Hepatocyte (in vitro differentiated cells): ENCODE measurements around the gene PGPEP1. TPM values are rescaled to one million over a fixed set of nuclear protein-coding genes. Genes with fewer than 3 reads are reported as not detected.
"Not testable (repeated sequence)": the region's sequence is repeated elsewhere in the genome, so short reads cannot be mapped to it uniquely, and the experiment has no call there.

Experiments used
- DNase-seq: peaks from one replicate; pipeline ENCODE4 v3.0.0-alpha.2; 2016; ENCODE audit warnings: low spot score
- H2AFZ ChIP-seq: fragments of 200-600 bp; sonication (generic); 2 replicates; pipeline ENCODE4 v1.6.0; 2016; ENCODE audit warnings: antibody characterized with exemption, mild to moderate bottlenecking
- H3K27ac ChIP-seq: fragments of 200-600 bp; sonication (generic); 2 replicates; pipeline ENCODE4 v1.5.1; 2016; ENCODE audit warnings: mild to moderate bottlenecking
- H3K27me3 ChIP-seq: fragments of 200-600 bp; sonication (generic); 2 replicates; pipeline ENCODE4 v1.6.1; 2016
- H3K36me3 ChIP-seq: fragments of 200-600 bp; sonication (generic); replicated peaks from 2 replicates; pipeline ENCODE4 v1.5.1; 2016; ENCODE audit warnings: low read depth; ENCODE audit not compliant: insufficient read depth
- H3K4me1 ChIP-seq: fragments of 200-600 bp; sonication (generic); 2 replicates; pipeline ENCODE4 v1.5.1; 2016; ENCODE audit warnings: mild to moderate bottlenecking, moderate library complexity; ENCODE audit not compliant: insufficient read depth
- H3K4me2 ChIP-seq: fragments of 200-600 bp; sonication (generic); 2 replicates; pipeline ENCODE4 v1.6.0; 2016
- H3K4me3 ChIP-seq: fragments of 200-600 bp; sonication (generic); 2 replicates; pipeline ENCODE4 v1.5.1; 2016; ENCODE audit warnings: mild to moderate bottlenecking
- H3K79me2 ChIP-seq: fragments of 200-600 bp; sonication (generic); 2 replicates; pipeline ENCODE4 v1.6.0; 2017; ENCODE audit warnings: mild to moderate bottlenecking
- H3K9me2 ChIP-seq: fragments of 200-600 bp; sonication (generic); replicated peaks from 2 replicates; pipeline ENCODE4 v1.6.0; 2017; ENCODE audit warnings: mild to moderate bottlenecking; ENCODE audit not compliant: insufficient read depth
- H3K9me3 ChIP-seq: fragments of 200-600 bp; sonication (generic); 2 replicates; pipeline ENCODE4 v1.5.1; 2016; ENCODE audit warnings: low read depth, mild to moderate bottlenecking
- H4K20me1 ChIP-seq: fragments of 200-600 bp; sonication (generic); 2 replicates; pipeline ENCODE4 v1.6.0; 2016; ENCODE audit warnings: mild to moderate bottlenecking; ENCODE audit not compliant: insufficient read depth, poor library complexity, severe bottlenecking
- CTCF ChIP-seq: fragments of 200-600 bp; sonication (generic); IDR thresholded peaks from 2 replicates; pipeline ENCODE4 v1.5.1; 2016; ENCODE audit warnings: antibody characterized with exemption, mild to moderate bottlenecking; ENCODE audit not compliant: poor library complexity
- EZH2 ChIP-seq: fragments of 200-600 bp; sonication (generic); IDR thresholded peaks from 2 replicates; pipeline ENCODE4 v1.6.1; 2016; ENCODE audit warnings: antibody characterized with exemption, mild to moderate bottlenecking, borderline replicate concordance
- EZH2phosphoT487 ChIP-seq: fragments of 200-600 bp; sonication (generic); IDR thresholded peaks from one replicate; pipeline ENCODE4 v1.6.1; 2018; ENCODE audit warnings: antibody characterized with exemption, mild to moderate bottlenecking, low read depth, moderate library complexity; ENCODE audit not compliant: unreplicated experiment, severe bottlenecking
- WGBS: methylation state at CpG from one replicate; pipeline ENCODE4 v1.1.6; 2016; ENCODE audit warnings: low lambda C conversion rate; ENCODE audit errors: missing lambda C conversion rate; 5-methylcytosine and 5-hydroxymethylcytosine counted together
- polyA plus RNA-seq: library from polyadenylated mRNA; unstranded; fragments of >200 nt; fragmentation: Nextera tagmentation; extraction: Ambion mirVana; gene quantifications from 2 replicates; pipeline ENCODE4 v1.2.1, GENCODE V29; 2016
- total RNA-seq: library from RNA; depleted of rRNA; stranded (reverse); fragments of >200 nt; gene quantifications from 2 replicates; pipeline ENCODE4 v1.2.3, GENCODE V29; 2014

The PGPEP1 gene
- total and polyA plus RNA-seq, 2 experiments from 2014 or later, result 26.8 to 36.1 TPM

GRCh38 chr19:18380843-18381242 is 40.4 kb downstream of the PGPEP1 start:
- 92% methylated on average over 3 of the region's 3 CpGs for WGBS
- Histone ChIP-seq H3K4me3 (no peak overlapping the region), H3K4me2 (no peak overlapping the region), H2AFZ (no peak overlapping the region), H3K27me3 (no peaks in the 10 kb centered on the region), H3K4me1 (peaks cover 18% of the 10 kb centered on the region), H3K9me3 (no peaks in the 10 kb centered on the region), H3K36me3 (no peaks in the 10 kb centered on the region), H3K27ac (peak overlapping the region; percentile 71), H4K20me1 (no peaks in the 10 kb centered on the region), H3K9me2 (no peaks in the 10 kb centered on the region), H3K79me2 (no peaks in the 10 kb centered on the region)
- TF ChIP-seq CTCF (no peak), EZH2 (no peak), EZH2phosphoT487 (no peak)
- DNase-seq, result no peak

- not testable (repeated sequence) for DNase-seq, H3K4me2 ChIP-seq, H3K9me2 ChIP-seq, H3K27me3 ChIP-seq, H3K4me3 ChIP-seq, H4K20me1 ChIP-seq, H3K27ac ChIP-seq, H3K36me3 ChIP-seq, H2AFZ ChIP-seq, H3K9me3 ChIP-seq
- peaks cover 18% of the 10 kb centered on the region for H3K79me2 ChIP-seq
- peaks cover 23% of the 10 kb centered on the region for H3K4me1 ChIP-seq
- whole genome bisulfite sequencing, result 94% methylated on average over 9 of the region's 11 CpGs
These were observed 43.2 kb downstream of the PGPEP1 start for GRCh38 chr19:18383622-18384021.

- H3K27ac ChIP-seq, result peak overlapping the region; percentile 86
- no peak for DNase-seq
- no peaks in the 10 kb centered on the region for H3K27me3 ChIP-seq
- TF ChIP-seq EZH2phosphoT487 (no peak), EZH2 (no peak), CTCF (no peak)
- no peaks in the 10 kb centered on the region for H3K9me3 ChIP-seq
- no peak overlapping the region for H3K4me3 ChIP-seq
- no peaks in the 10 kb centered on the region for H3K9me2 ChIP-seq
- 80% methylated on average over 7 of the region's 7 CpGs for WGBS
- H3K4me2 ChIP-seq, result no peak overlapping the region
- H2AFZ ChIP-seq, result no peak overlapping the region
- peaks cover 18% of the 10 kb centered on the region for H3K79me2 ChIP-seq
- H4K20me1 ChIP-seq, result no peaks in the 10 kb centered on the region
- no peaks in the 10 kb centered on the region for H3K36me3 ChIP-seq
- H3K4me1 ChIP-seq, result peaks cover 23% of the 10 kb centered on the region
These were observed 44.4 kb downstream of the PGPEP1 start for GRCh38 chr19:18384775-18385174.

GRCh38 chr19:18385359-18385674 is 44.9 kb downstream of the PGPEP1 start:
- Histone ChIP-seq H3K4me1 (peaks cover 20% of the 10 kb centered on the region), H3K4me2 (no peak overlapping the region), H2AFZ (no peak overlapping the region)

More at GRCh38 chr19:18385359-18385674, 44.9 kb downstream of the PGPEP1 start:
- Histone ChIP-seq H3K27ac (peak overlapping the region; percentile 86), H3K79me2 (peaks cover 18% of the 10 kb centered on the region), H3K9me3 (no peaks in the 10 kb centered on the region), H3K36me3 (no peaks in the 10 kb centered on the region), H4K20me1 (no peaks in the 10 kb centered on the region), H3K27me3 (no peaks in the 10 kb centered on the region), H3K9me2 (no peaks in the 10 kb centered on the region), H3K4me3 (no peak overlapping the region)
- DNase-seq, result no peak
- 93% methylated on average over 3 of the region's 3 CpGs for WGBS
- TF ChIP-seq CTCF (no peak), EZH2 (no peak), EZH2phosphoT487 (no peak)
